ENCODE data around the gene ZYG11B.
"Not testable (repeated sequence)": the region's sequence is repeated elsewhere in the genome, so short reads cannot be mapped to it uniquely, and the experiment has no call there.

- TF ChIP-seq CTCF (conservative IDR thresholded peaks at IDR 0.05; ENCODE audit: low read length); EZH2phosphoT487 (IDR thresholded peaks at IDR 0.05; ENCODE audit: borderline replicate concordance): not testable (repeated sequence)
These were observed 77.8 kb downstream of the ZYG11B start for GRCh38 chr1:52804083-52804482.
